IPS-18c (cell line): ENCODE results near the gene P2RX4.

Experiments
- H3K4me3 ChIP-seq: 2 replicates; pipeline ENCODE4 v1.7.0; 2013; ENCODE audit warnings: low read depth, mild to moderate bottlenecking, low read length, moderate library complexity; ENCODE audit not compliant: insufficient read depth
- H3K9me3 ChIP-seq: one replicate; pipeline ENCODE4 v1.6.1; 2013; ENCODE audit warnings: mild to moderate bottlenecking, low read length, moderate library complexity; ENCODE audit not compliant: control insufficient read depth, insufficient read depth

P2RX4 gene

GRCh38 chr12:121230538-121230907 lies 20.6 kb downstream of the P2RX4 start:
- Histone ChIP-seq H3K9me3 (no peaks in the 10 kb centered on the region), H3K4me3 (no peak overlapping the region)

DNA sequence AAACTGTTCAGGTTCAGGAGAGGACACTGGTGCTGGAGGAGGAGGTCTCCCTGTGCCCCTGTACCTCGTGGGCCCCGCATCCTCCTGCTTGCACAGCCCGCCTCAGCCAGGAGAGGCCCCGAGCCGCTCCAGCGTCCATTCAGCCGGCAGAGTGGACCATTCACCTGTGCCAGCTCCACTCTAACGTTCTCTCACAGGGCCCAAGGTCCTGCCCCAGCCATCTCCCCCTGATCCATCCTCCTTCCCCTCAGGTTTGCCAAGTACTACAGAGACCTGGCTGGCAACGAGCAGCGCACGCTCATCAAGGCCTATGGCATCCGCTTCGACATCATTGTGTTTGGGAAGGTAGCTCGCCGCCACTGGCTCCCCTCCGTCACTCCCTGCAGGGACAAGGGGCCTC lies 22.2 kb downstream of the P2RX4 start:
- H3K4me3 ChIP-seq: no peak overlapping the region
- H3K9me3 ChIP-seq: no peaks in the 10 kb centered on the region

DNA sequence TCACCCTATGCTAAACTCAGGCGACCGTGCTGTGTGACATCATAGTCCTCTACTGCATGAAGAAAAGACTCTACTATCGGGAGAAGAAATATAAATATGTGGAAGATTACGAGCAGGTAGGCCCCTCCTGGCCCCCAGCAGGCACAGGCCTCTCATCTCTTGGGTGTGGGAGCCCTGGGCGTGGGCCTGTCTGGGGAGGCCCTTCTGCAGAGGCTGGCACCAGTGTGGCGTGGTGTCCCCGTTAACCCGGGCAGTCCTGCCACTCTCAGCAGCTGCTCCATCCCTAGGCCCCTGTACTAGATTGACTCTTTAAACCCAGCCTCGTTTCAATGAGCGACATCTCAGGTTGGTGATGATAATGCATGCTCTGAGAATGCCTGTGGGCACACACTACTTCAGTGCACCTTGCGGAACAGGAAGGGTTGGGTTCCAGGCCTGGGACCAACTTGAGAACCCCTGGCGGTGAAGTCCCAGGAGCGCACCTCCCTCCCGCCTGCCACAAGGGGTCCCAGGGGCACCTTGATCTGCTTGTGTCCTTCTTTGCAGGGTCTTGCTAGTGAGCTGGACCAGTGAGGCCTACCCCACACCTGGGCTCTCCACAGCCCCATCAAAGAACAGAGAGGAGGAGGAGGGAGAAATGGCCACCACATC lies 23.2 kb downstream of the P2RX4 start:
- H3K9me3 ChIP-seq: no peaks in the 10 kb centered on the region

DNA sequence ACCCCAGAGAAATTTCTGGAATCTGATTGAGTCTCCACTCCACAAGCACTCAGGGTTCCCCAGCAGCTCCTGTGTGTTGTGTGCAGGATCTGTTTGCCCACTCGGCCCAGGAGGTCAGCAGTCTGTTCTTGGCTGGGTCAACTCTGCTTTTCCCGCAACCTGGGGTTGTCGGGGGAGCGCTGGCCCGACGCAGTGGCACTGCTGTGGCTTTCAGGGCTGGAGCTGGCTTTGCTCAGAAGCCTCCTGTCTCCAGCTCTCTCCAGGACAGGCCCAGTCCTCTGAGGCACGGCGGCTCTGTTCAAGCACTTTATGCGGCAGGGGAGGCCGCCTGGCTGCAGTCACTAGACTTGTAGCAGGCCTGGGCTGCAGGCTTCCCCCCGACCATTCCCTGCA lies 23.7 kb downstream of the P2RX4 start:
- no peaks in the 10 kb centered on the region for H3K9me3 ChIP-seq
- H3K4me3 ChIP-seq: no peak overlapping the region

More for the DNA sequence above, 23.2 kb downstream of the P2RX4 start:
- no peak overlapping the region for H3K4me3 ChIP-seq

DNA sequence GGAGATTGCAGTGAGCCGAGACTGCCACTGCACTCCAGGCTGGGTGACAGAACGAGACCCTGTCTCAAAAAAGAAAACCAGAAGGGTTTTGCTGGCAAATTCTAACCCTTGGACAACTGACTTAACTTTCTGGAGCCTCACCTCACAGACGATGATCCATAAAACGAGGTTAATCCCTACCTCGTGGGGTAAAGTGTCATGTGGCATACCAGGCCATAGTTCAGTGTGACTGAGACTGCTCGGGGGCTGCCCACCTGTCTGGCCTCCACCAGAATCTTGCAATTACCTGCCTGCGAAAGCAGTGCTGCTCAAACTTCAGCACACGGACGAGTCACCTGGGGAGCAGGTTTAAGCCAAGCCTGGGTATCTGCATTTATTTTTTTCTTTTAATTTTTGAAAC lies 26.8 kb downstream of the P2RX4 start:
- Histone ChIP-seq H3K4me3 (no peak overlapping the region), H3K9me3 (no peaks in the 10 kb centered on the region)

DNA sequence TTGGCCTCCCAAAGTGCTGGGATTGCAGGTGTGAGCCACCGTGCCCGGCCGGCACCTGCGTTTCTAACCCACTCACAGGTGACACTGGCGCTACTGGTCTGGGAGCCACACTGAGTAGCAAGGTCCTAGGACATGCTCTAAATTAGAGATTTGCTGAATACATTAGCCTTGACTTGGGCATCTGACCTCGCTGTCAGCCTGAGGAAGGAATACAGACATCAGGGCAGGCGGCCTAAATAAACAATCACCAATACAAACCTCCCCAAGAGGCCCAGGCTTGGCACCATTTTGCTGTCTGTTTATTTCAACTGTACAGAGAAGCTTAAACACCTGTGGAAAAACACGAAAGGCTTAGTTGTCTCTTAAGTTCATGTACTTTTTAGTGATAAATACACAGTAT lies 27.5 kb downstream of the P2RX4 start:
- H3K9me3 ChIP-seq: no peaks in the 10 kb centered on the region
- no peak overlapping the region for H3K4me3 ChIP-seq

DNA sequence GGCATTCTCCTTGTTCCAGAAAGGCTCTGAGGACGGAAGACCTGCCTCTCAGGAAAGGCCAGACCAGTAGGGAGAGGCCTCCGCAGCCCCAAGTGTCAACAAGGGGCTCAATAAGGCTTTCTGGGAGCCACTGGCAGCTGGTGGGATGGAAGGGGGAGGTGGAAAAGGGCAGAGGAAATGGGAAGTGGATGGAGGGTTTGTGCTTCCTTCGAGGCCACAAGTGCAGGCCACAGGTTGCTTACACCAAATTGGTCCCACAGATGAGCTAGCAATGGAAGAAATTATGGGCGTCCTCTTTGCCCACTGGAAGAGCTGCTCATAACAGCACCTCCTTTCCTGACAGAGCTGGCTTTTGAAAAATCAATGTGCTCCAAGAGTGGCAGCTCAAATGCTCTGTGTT lies 28.2 kb downstream of the P2RX4 start:
- H3K9me3 ChIP-seq: no peaks in the 10 kb centered on the region

DNA sequence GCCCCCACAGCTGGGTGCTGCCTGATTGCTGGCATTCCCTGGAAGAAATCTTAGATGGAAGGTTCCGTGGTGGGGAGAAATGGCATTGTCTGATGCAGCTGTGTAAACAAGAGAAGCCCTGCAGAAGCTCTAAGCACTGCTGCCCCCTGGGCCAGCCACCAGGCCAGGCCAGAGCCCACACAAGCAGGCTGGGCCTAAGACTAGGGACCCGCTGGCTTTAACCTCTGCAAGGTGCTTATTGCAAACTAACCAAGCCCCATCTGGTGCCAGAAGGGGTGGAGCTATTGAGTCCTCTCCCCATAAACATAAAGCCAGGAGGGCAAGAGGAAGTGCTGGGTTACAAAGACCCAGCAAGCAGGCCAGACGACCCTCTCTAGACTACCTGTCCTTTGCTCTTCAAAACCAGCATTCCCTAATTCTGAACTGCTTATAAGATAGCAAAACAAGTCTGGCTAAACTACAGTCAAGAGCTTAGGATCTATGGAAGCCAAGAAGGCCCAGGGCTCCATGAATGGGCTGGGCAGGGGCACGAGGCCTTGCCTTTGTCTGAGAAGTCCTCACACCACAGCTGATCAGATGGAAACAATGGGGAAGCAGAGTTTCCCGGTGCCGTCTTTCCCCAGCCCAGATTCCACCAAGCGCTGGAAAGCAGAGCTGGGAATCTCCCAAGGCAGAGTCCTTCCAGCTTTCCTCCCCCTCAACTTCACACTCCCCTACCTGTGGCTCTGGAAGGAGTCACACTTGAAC lies 28.8 kb downstream of the P2RX4 start:
- H3K4me3 ChIP-seq: no peak overlapping the region
- no peaks in the 10 kb centered on the region for H3K9me3 ChIP-seq

More for the DNA sequence above, 28.2 kb downstream of the P2RX4 start:
- H3K4me3 ChIP-seq: no peak overlapping the region

DNA sequence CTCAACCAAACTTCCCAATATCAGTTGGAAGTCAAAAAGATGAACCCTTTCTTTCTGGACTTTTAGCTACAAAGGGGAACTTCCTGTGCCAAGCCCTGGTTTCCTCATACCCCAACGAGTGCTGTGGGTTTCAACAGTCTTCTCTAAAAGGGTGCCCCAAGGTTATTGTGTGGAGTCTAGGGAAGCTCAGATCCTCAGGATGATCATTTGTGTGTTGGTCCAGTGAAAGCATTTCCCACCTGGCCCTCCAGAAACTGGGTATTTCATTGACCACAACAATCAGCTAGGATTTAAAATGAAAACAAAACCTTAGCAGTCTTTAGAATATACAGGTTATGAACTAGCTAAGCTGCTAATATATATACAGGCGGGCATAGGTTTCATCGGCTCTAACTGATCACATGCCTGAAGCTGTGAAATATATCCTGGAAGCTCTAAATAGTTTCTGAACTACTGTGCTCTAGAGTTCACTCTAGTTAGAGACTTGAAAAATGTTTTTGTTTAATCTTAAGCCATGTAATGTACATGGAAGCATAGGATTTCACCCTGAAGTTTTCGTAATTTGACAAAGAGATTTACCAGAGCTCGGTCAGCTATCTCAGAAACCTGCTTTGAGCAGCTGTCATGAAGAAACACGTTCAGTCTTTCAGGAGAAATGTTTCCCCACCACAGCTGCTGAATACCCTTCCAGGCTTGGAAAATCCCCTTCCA lies 29.6 kb downstream of the P2RX4 start:
- no peaks in the 10 kb centered on the region for H3K9me3 ChIP-seq
- H3K4me3 ChIP-seq: no peak overlapping the region

DNA sequence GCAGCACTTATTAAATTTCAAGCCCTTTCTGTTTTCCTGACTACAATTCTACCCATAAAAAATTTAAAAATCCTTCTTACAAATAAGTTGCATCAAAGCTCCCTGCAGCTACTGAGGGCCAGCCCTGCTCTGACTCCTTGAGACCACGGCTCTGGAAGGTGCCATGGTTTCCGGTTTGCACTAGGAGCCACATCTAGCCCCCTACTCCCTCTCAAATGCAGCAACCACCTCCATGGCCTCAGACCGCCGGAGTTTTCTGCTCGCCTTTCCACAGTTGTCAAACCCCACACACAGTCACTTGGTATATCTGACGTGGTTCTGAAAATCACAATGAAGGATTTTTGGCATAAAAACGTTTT lies 30.1 kb downstream of the P2RX4 start:
- no peak overlapping the region for H3K4me3 ChIP-seq
- H3K9me3 ChIP-seq: no peaks in the 10 kb centered on the region

DNA sequence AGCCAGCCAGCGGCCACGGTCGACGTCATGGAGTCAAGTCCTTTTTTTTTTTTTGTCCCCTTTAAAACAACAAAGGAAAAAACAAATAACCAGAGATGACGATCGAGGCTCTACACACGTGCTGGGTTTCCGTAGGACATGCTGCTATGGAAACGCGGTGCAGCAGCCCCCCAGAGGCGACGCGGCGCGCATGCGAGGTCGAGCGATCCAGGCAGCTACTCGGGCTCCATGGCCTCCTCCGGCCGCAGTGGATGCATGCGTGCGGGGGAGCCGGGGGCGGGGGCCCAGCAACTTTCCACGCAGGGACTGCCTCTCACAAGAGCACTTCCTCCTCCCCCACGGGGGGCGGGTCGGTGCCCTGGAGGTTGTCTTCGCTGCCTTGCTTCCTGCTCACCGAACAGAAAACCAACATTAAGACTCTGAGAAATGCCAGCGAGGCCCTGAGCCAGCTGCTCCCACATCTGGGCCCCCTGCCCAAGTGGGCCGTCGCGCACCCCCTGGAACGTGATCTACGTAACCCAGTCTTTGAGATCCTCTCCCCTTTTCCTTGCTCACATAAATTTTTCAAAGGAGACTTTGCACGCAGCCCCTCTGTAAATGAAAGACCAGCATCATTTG lies 30.7 kb downstream of the P2RX4 start:
- no peak overlapping the region for H3K4me3 ChIP-seq
- H3K9me3 ChIP-seq: no peaks in the 10 kb centered on the region

DNA sequence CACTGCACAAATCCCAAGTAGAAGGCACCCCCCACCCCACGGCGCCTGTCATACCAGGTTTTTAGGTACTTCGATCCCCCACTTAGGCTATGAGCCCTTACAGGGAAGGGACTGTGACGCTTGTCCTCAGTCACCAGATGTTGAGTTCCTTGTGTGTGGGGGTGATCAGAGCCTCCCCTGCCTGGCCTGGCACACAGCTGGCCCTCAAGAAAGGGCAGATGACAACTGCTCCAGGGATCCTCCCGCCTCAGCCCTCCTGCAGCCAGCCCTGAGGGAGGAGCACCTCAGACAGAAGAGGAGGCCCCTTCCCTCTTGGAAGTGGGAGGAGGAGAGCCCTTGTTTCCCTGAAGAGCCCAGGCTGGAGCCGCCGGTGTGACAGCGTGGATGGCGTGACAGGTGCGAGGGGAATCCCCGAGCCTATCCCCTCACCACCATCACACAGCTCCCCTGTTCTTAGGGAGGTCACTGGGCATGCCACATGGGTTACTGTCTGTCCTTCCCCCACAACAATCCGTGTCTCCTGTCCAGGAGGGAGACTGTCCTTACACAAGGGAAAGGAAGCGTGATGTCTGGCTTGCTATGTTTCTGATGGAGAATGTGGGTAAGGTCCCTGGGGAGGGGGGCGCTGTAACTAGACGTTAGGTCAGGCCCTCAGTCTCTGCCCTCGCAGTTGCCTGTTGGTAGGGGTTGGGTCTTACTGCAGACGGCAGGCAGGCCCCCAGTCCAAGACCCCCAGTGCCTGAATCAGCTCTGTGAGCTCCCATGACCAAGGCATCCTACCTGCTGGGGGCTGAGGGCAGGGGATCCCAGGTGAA lies 31.4 kb downstream of the P2RX4 start:
- Histone ChIP-seq H3K4me3 (no peak overlapping the region), H3K9me3 (no peaks in the 10 kb centered on the region)

GRCh38 chr12:121245031-121245430 lies 35.1 kb downstream of the P2RX4 start:
- Histone ChIP-seq H3K4me3 (no peak overlapping the region), H3K9me3 (no peaks in the 10 kb centered on the region)

DNA sequence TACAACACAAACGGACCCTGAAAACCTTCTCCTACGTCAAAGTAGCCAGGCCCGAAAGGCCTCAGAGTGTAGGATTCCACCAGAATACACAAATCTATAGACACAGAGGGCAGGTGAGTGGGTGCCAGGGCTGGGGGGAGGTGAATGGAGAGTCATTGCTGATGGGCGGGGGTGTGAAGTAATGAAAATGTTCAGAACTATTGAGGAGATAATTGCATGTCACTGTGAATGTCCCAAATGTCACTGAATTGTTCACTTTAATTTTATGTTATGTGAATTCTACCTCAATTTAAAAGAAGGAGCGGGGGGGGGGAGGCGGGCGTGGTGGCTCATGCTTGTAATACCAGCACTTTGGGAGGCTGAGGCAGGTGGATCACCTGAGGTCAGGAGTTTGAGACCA lies 36.0 kb downstream of the P2RX4 start:
- H3K4me3 ChIP-seq: no peak overlapping the region

GRCh38 chr12:121246893-121247557 lies 37.1 kb downstream of the P2RX4 start:
- H3K9me3 ChIP-seq: no peaks in the 10 kb centered on the region

More for the DNA sequence above, 36.0 kb downstream of the P2RX4 start:
- H3K9me3 ChIP-seq: no peaks in the 10 kb centered on the region

DNA sequence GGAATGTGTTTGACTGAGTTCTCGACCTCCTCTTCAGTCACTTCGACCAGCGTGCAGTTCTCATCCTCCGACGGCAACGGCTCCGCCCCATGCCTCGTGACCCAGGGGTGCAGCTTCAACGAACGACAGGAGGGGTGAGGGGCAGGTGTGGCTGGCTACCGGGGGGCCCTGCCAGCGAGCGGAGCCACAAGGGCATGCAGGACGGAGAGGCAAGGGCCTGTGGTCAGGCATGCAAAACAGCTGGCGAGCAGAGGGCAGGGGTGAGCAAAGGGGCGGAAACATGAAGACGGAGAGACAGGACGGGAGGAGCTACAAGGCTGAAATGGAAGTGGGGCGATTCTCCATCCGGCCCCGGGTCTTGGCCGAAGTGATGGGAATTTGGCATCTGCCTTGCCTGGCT lies 38.7 kb downstream of the P2RX4 start:
- no peak overlapping the region for H3K4me3 ChIP-seq
- no peaks in the 10 kb centered on the region for H3K9me3 ChIP-seq

More at GRCh38 chr12:121246893-121247557, 37.1 kb downstream of the P2RX4 start:
- H3K4me3 ChIP-seq: no peak overlapping the region

- no peak overlapping the region for H3K4me3 ChIP-seq
- no peaks in the 10 kb centered on the region for H3K9me3 ChIP-seq
Observed at GRCh38 chr12:121250359-121250758, 40.4 kb downstream of the P2RX4 start.
